ENCODE measurements around the gene SH2D3C.

GRCh38 chr9:127814619-127815511, 36.4 kb upstream of the SH2D3C start:
- TF ChIP-seq EZH2 (IDR thresholded peaks at IDR 0.05; ENCODE audit: insufficient read depth, low read length) = no peak
- TF ChIP-seq, protein P1, sequence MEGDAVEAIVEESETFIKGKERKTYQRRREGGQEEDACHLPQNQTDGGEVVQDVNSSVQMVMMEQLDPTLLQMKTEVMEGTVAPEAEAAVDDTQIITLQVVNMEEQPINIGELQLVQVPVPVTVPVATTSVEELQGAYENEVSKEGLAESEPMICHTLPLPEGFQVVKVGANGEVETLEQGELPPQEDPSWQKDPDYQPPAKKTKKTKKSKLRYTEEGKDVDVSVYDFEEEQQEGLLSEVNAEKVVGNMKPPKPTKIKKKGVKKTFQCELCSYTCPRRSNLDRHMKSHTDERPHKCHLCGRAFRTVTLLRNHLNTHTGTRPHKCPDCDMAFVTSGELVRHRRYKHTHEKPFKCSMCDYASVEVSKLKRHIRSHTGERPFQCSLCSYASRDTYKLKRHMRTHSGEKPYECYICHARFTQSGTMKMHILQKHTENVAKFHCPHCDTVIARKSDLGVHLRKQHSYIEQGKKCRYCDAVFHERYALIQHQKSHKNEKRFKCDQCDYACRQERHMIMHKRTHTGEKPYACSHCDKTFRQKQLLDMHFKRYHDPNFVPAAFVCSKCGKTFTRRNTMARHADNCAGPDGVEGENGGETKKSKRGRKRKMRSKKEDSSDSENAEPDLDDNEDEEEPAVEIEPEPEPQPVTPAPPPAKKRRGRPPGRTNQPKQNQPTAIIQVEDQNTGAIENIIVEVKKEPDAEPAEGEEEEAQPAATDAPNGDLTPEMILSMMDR (IDR thresholded peaks at IDR 0.05; ENCODE audit: insufficient read depth, low read depth, low read length) = no peak

Measured in astrocyte (in vitro differentiated cells and primary cell).